ENCODE data around the gene CLCN3.
A peak's percentile ranks its signal among the peaks of the same experiment; 100 is the strongest.
"Not testable (repeated sequence)": the region's sequence is repeated elsewhere in the genome, so short reads cannot be mapped to it uniquely, and the experiment has no call there.

Gene CLCN3

GRCh38 chr4:169744601-169745000, 124.2 kb downstream of the CLCN3 start:
- H3K4me3 Mint-ChIP-seq: no peak overlapping the region
- H3K9me3 Mint-ChIP-seq: no peaks in the 10 kb centered on the region
- H3K36me3 Mint-ChIP-seq (ENCODE audit: low read depth): peaks cover 60% of the 10 kb centered on the region
- H3K4me1 Mint-ChIP-seq (ENCODE audit: low read depth): no peaks in the 10 kb centered on the region
- H3K27ac Mint-ChIP-seq: no peak overlapping the region
- no peaks in the 10 kb centered on the region for H3K27me3 Mint-ChIP-seq

- Mint-ChIP-seq H3K27ac (no peak overlapping the region), H3K9me3 (no peaks in the 10 kb centered on the region), H3K4me1 (ENCODE audit: low read depth) (no peaks in the 10 kb centered on the region), H3K36me3 (ENCODE audit: low read depth) (peaks cover 61% of the 10 kb centered on the region), H3K4me3 (no peak overlapping the region), H3K27me3 (no peaks in the 10 kb centered on the region)
Measured at GRCh38 chr4:169745291-169745690, 124.9 kb downstream of the CLCN3 start.

GRCh38 chr4:169756971-169757574, 136.7 kb downstream of the CLCN3 start:
- Mint-ChIP-seq H3K4me3 (peak overlapping the region; percentile 91), H3K36me3 (ENCODE audit: low read depth) (peaks cover 6% of the 10 kb centered on the region), H3K27me3 (peaks cover 3% of the 10 kb centered on the region), H3K9me3 (no peaks in the 10 kb centered on the region), H3K27ac (peak overlapping the region; percentile 75), H3K4me1 (ENCODE audit: low read depth) (peaks cover 24% of the 10 kb centered on the region)

GRCh38 chr4:169757575-169758184, 137.3 kb downstream of the CLCN3 start, which contains the start of gene HPF1:
Gene HPF1 (minus strand): TSS chr4:169757944. CDS start chr4:169757877, 67 bp downstream.
- peaks cover under 1% of the 10 kb centered on the region for H3K36me3 Mint-ChIP-seq (ENCODE audit: low read depth)
- peaks cover 24% of the 10 kb centered on the region for H3K4me1 Mint-ChIP-seq (ENCODE audit: low read depth)
- H3K4me3 Mint-ChIP-seq: peak within 1 kb of the TSS; percentile 91
- peak within 1 kb of the TSS; percentile 75 for H3K27ac Mint-ChIP-seq
- H3K9me3 Mint-ChIP-seq: no peaks in the 10 kb centered on the region
- peaks cover 3% of the 10 kb centered on the region for H3K27me3 Mint-ChIP-seq

- Mint-ChIP-seq H3K27me3 (peaks cover 6% of the 10 kb centered on the region), H3K36me3 (ENCODE audit: low read depth) (no peaks in the 10 kb centered on the region), H3K4me1 (ENCODE audit: low read depth) (peaks cover 24% of the 10 kb centered on the region), H3K27ac (peak overlapping the region; percentile 26), H3K9me3 (no peaks in the 10 kb centered on the region), H3K4me3 (peak overlapping the region; percentile 44)
Measured at GRCh38 chr4:169758401-169758962, 138.1 kb downstream of the CLCN3 start.

- Mint-ChIP-seq H3K27me3 (peaks cover 6% of the 10 kb centered on the region), H3K4me3 (no peak overlapping the region), H3K4me1 (ENCODE audit: low read depth) (peaks cover 4% of the 10 kb centered on the region), H3K9me3 (no peaks in the 10 kb centered on the region), H3K36me3 (ENCODE audit: low read depth) (no peaks in the 10 kb centered on the region), H3K27ac (no peak overlapping the region)
Measured at GRCh38 chr4:169761846-169762245, 141.5 kb downstream of the CLCN3 start.

GRCh38 chr4:169765835-169766234, 145.5 kb downstream of the CLCN3 start:
- H3K27me3 Mint-ChIP-seq: peaks cover 10% of the 10 kb centered on the region
- H3K9me3 Mint-ChIP-seq: no peaks in the 10 kb centered on the region
- H3K36me3 Mint-ChIP-seq (ENCODE audit: low read depth): no peaks in the 10 kb centered on the region
- H3K4me1 Mint-ChIP-seq (ENCODE audit: low read depth): no peaks in the 10 kb centered on the region
- H3K4me3 Mint-ChIP-seq: no peak overlapping the region
- H3K27ac Mint-ChIP-seq: no peak overlapping the region

GRCh38 chr4:169766741-169767140, 146.4 kb downstream of the CLCN3 start:
- Mint-ChIP-seq H3K27me3 (peaks cover 9% of the 10 kb centered on the region), H3K27ac (no peak overlapping the region)

GRCh38 chr4:169768385-169768784, 148.0 kb downstream of the CLCN3 start:
- no peaks in the 10 kb centered on the region for H3K36me3 Mint-ChIP-seq (ENCODE audit: low read depth)
- peaks cover 4% of the 10 kb centered on the region for H3K27me3 Mint-ChIP-seq
- no peaks in the 10 kb centered on the region for H3K9me3 Mint-ChIP-seq
- no peak overlapping the region for H3K4me3 Mint-ChIP-seq
- no peaks in the 10 kb centered on the region for H3K4me1 Mint-ChIP-seq (ENCODE audit: low read depth)
- no peak overlapping the region for H3K27ac Mint-ChIP-seq

More at GRCh38 chr4:169766741-169767140, 146.4 kb downstream of the CLCN3 start:
- no peaks in the 10 kb centered on the region for H3K9me3 Mint-ChIP-seq
- no peaks in the 10 kb centered on the region for H3K4me1 Mint-ChIP-seq (ENCODE audit: low read depth)
- no peak overlapping the region for H3K4me3 Mint-ChIP-seq
- no peaks in the 10 kb centered on the region for H3K36me3 Mint-ChIP-seq (ENCODE audit: low read depth)

GRCh38 chr4:169770416-169770815, 150.0 kb downstream of the CLCN3 start:
- Mint-ChIP-seq H3K4me1 (ENCODE audit: low read depth) (no peaks in the 10 kb centered on the region), H3K27ac (no peak overlapping the region), H3K36me3 (ENCODE audit: low read depth) (no peaks in the 10 kb centered on the region), H3K27me3 (peaks cover 14% of the 10 kb centered on the region), H3K9me3 (no peaks in the 10 kb centered on the region), H3K4me3 (no peak overlapping the region)

- H3K27ac Mint-ChIP-seq; H3K4me1 Mint-ChIP-seq (ENCODE audit: low read depth); H3K36me3 Mint-ChIP-seq (ENCODE audit: low read depth); H3K4me3 Mint-ChIP-seq; H3K9me3 Mint-ChIP-seq: not testable (repeated sequence)
- H3K27me3 Mint-ChIP-seq: peaks cover 21% of the 10 kb centered on the region
Measured at GRCh38 chr4:169771556-169772080, 151.2 kb downstream of the CLCN3 start.

Measured in stimulated activated naive CD8-positive, alpha-beta T cell treated with anti-CD3 and anti-CD28 coated beads, Interleukin-15, Interleukin-2, amounts not matched to agents 100 ng/mL and 50 ng/mL, for 24 hours (primary cell).